Skin epidermis (tissue), 12 donors: ENCODE data around the gene AEN.

ENCODE experiments used
- H3K27ac ChIP-seq, 21 experiments: fragments of 200-600 bp; sonication (generic) in 11 of 21; one replicate each; pipeline ENCODE4 v1.5.0; 2020; ENCODE audit warnings: mild to moderate bottlenecking in 3 of 21, inconsistent platforms in 2 of 21, moderate library complexity in 2 of 21
- H3K4me3 ChIP-seq, 7 experiments: fragments of 200-600 bp; sonication (generic) in 2 of 7; one replicate each; pipeline ENCODE4 v1.5.0; 2020; ENCODE audit warnings: inconsistent platforms in 2 of 7, mild to moderate bottlenecking in 2 of 7, moderate library complexity in 1 of 7

AEN gene

GRCh38 chr15:88612186-88612796, 8.8 kb upstream of the AEN start:
- H3K4me3 ChIP-seq: no peak overlapping the region
- no peak overlapping the region for H3K27ac ChIP-seq

- H3K27ac ChIP-seq: no peak overlapping the region
- no peak overlapping the region for H3K4me3 ChIP-seq
Observed at GRCh38 chr15:88613074-88613944, 7.8 kb upstream of the AEN start.

- H3K4me3 ChIP-seq: no peak overlapping the region
- H3K27ac ChIP-seq: no peak overlapping the region
Observed at GRCh38 chr15:88615303-88616107, 5.6 kb upstream of the AEN start.

DNA sequence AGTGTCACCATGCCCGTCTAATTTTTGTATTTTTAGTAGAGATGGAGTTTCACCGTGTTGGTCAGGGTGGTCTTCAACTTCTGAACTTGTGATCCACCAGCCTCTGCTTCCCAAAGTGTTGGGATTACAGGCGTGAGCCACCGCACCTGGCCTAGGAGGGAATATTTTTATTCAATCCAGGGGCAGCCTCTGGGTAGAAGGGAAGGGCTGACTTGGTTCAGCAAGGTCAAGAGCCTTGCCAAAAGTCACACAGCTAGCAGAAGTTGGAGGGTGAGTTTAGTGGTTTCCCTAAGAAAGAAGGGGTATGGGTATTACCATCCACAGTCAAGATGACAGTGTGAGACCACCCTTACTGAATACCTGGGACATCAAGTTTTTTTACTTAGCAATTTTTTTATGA, 4.9 kb upstream of the AEN start:
- Histone ChIP-seq H3K4me3 (no peak overlapping the region), H3K27ac (no peak overlapping the region)

- Histone ChIP-seq H3K4me3 (no peak overlapping the region), H3K27ac (no peak overlapping the region)
Observed at GRCh38 chr15:88617031-88617722, 4.0 kb upstream of the AEN start.

GRCh38 chr15:88617790-88618189, 3.4 kb upstream of the AEN start:
- no peak overlapping the region for H3K27ac ChIP-seq
- H3K4me3 ChIP-seq: no peak overlapping the region

- Histone ChIP-seq H3K27ac (no peak overlapping the region), H3K4me3 (no peak overlapping the region)
Observed at GRCh38 chr15:88618686-88619085, 2.5 kb upstream of the AEN start.

- no peak overlapping the region for H3K27ac ChIP-seq
- no peak overlapping the region for H3K4me3 ChIP-seq
Observed at GRCh38 chr15:88619796-88620195, 1.3 kb upstream of the AEN start.

GRCh38 chr15:88621789-88622604, 857 bp downstream of the AEN start:
- Histone ChIP-seq H3K4me3 (peak overlapping the region; percentile 76 to 100 (median 87)), H3K27ac (peak overlapping the region; percentile 7 to 99 (median 96))

GRCh38 chr15:88622605-88622975, 1.4 kb downstream of the AEN start:
- H3K27ac ChIP-seq: peak overlapping the region; percentile 7 to 99 (median 96)
- peak overlapping the region; percentile 76 to 100 (median 87) for H3K4me3 ChIP-seq

- Histone ChIP-seq H3K27ac (peak overlapping the region; percentile 7 to 99 (median 96)), H3K4me3 (peak overlapping the region in 4 of 7 experiments; percentile 76 to 100 (median 88))
Observed at GRCh38 chr15:88623061-88623460, 1.9 kb downstream of the AEN start.

DNA sequence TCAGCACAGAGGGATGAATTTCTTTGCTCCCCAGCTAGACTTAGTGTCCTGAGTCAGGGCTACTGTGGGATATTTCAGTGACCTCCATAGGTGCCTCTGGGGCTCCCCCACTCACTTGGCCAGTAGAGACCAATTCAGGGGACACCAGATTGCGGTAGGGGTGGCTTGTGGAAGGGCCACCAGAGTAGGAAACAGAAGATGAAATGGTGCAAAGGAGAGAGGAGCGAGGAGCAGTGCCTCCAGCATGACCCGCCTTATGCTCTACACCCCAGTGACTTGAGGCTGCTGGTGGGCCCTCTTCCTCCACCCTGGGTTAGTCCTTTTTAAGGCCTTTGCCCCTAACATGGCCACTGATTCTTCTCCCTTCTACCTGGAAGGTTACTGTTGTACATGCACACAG, 2.5 kb downstream of the AEN start:
- Histone ChIP-seq H3K27ac (peak overlapping the region in 20 of 21 experiments; percentile 34 to 99 (median 94)), H3K4me3 (no peak overlapping the region)

DNA sequence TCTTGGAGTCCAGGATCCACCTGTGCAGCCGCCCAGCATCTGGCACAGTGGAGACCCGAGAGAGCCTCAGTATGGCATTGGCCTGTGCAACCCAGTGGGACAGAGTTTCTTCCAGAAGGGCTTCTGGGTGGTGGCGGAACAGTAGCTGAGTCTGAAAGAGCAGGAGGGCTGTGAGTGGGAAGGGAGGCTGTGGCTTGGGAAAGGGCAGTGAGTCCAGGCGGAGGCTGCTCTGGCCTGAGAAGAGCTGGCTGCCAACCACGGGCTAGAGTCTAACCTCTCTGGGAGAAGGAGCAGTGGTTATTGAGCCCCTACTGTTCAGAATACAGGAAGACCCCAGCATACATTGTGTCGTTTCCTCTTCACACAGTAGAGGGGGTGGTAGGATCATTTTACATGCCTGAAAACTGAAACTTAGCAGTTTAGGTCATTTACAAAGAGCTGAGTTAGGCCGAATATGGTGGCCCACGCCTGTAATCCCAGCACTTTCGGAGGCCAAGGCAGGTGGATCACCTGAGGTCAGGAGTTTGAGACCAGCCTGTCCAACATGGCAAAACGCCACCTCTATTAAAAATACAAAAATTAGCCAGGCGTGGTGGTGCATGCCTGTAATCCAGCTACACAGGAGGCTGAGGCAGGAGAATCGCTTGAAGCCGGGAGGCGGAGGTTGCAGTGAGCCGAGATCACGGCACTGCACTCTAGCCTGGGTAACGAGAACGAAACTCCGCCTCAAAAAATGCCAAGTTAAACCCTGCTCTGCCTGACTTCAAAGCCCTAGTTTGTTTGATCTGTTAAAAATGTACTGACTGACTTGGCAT, 3.2 kb downstream of the AEN start:
- Histone ChIP-seq H3K27ac (peak overlapping the region in 20 of 21 experiments; percentile 34 to 99 (median 94)), H3K4me3 (no peak overlapping the region)

DNA sequence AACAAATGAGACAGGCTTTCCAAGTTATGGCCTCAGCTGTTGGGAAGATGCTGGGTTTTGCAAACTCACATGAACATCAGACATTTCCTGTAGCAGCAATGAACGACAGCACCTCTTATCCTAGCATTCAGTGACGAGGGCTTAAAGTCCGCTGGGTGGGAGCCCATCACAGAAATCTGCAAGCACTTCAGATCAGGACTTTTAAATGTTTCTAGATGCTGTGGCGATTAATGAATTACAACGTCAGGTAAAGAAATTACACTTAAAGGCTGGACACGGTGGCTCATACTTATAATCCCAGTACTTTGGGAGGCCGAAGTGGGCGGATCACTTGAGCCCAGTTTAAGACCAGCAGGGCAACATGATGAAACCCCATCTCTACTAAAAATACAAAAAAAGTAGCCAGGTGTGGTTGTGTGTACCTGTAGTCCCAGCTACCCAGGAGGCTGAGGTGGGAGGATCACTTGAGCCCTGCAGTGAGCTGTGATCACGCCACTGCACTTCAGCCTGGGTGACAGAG, 3.9 kb downstream of the AEN start:
- Histone ChIP-seq H3K4me3 (no peak overlapping the region), H3K27ac (peak overlapping the region in 17 of 21 experiments; percentile 34 to 99 (median 95))

- Histone ChIP-seq H3K4me3 (no peak overlapping the region), H3K27ac (peak overlapping the region in 13 of 21 experiments; percentile 9 to 96 (median 57))
Observed at GRCh38 chr15:88625943-88626741, 5.0 kb downstream of the AEN start.

- no peak overlapping the region for H3K4me3 ChIP-seq
- H3K27ac ChIP-seq: peak overlapping the region in 13 of 21 experiments; percentile 18 to 95 (median 51)
Observed at GRCh38 chr15:88627463-88627862, 6.3 kb downstream of the AEN start.
